PC-3 (cell line): ENCODE measurements around the gene CABCOCO1. TPM values are rescaled to one million over a fixed set of nuclear protein-coding genes. Genes with fewer than 3 reads are reported as not detected.

ENCODE experiments used
- ATAC-seq: fragments of 200-7000 bp; cut with Tn5 transposase; 2 replicates; pipeline ENCODE4 v1.9.1; 2020; ENCODE audit warnings: mild to moderate bottlenecking, moderate library complexity
- BruUV-seq: library from RNA; stranded (reverse); fragments of 400-500 nt; replicated peaks from 2 replicates; lab custom pipeline; 2021; lab: Mats Ljungman, UMichigan
- CTCF ChIA-PET: fragments of 300-600 bp; sonication (Branson Sonifier 250); formaldehyde crosslinking; loops from one replicate; lab custom pipeline; 2022; ENCODE audit warnings: antibody characterized with exemption; lab: Charles Lee
- POLR2A ChIA-PET: fragments of 300-600 bp; sonication (Branson Sonifier 250); formaldehyde crosslinking; loops from one replicate; lab custom pipeline; 2022; ENCODE audit warnings: antibody characterized with exemption; ENCODE audit not compliant: unreplicated experiment; lab: Charles Lee
- DNase-seq: peaks from one replicate; pipeline ENCODE4 v3.0.0-alpha.2; 2015
- H2AFZ ChIP-seq: fragments of 300-600 bp; sonication (generic); 2 replicates; pipeline ENCODE4 v1.6.0; 2016; ENCODE audit warnings: antibody characterized with exemption, low read length
- H3F3A ChIP-seq: fragments of 300-600 bp; sonication (generic); one replicate; pipeline ENCODE4 v1.6.0; 2017; ENCODE audit warnings: antibody characterized with exemption, low read length, control low read depth, mild to moderate bottlenecking; ENCODE audit not compliant: unreplicated experiment
- H3K27ac ChIP-seq: fragments of 300-600 bp; sonication (generic); 2 replicates; pipeline ENCODE4 v1.5.1; 2016; ENCODE audit warnings: mild to moderate bottlenecking, low read length
- H3K27me3 ChIP-seq: fragments of 300-600 bp; sonication (generic); 2 replicates; pipeline ENCODE4 v1.6.1; 2016; ENCODE audit warnings: low read length, mixed read lengths
- H3K36me3 ChIP-seq: fragments of 300-600 bp; sonication (generic); 2 replicates; pipeline ENCODE4 v1.6.1; 2016; ENCODE audit warnings: low read depth, mixed run types, low read length, mixed read lengths
- H3K4me1 ChIP-seq: fragments of 300-600 bp; sonication (generic); 2 replicates; pipeline ENCODE4 v1.5.1; 2016; ENCODE audit warnings: low read length; ENCODE audit not compliant: insufficient read depth
- H3K4me2 ChIP-seq: fragments of 300-600 bp; sonication (generic); 2 replicates; pipeline ENCODE4 v1.6.0; 2016; ENCODE audit warnings: low read length
- H3K4me3 ChIP-seq: fragments of 300-600 bp; sonication (generic); 2 replicates; pipeline ENCODE4 v1.5.1; 2016; ENCODE audit warnings: mild to moderate bottlenecking, low read length, mixed read lengths
- H3K79me2 ChIP-seq: fragments of 300-600 bp; sonication (generic); 2 replicates; pipeline ENCODE4 v1.6.1; 2017; ENCODE audit warnings: low read length, mixed read lengths
- H3K9ac ChIP-seq: fragments of 300-600 bp; sonication (generic); 2 replicates; pipeline ENCODE4 v1.6.0; 2016; ENCODE audit warnings: mild to moderate bottlenecking, low read length
- H3K9me2 ChIP-seq: fragments of 300-600 bp; sonication (generic); replicated peaks from 2 replicates; pipeline ENCODE4 v1.6.1; 2016; ENCODE audit warnings: mixed run types, low read length, mixed read lengths
- H3K9me3 ChIP-seq: fragments of 300-600 bp; sonication (generic); 2 replicates; pipeline ENCODE4 v1.6.1; 2016; ENCODE audit warnings: low read length, mixed read lengths
- H4K20me1 ChIP-seq: fragments of 300-600 bp; sonication (generic); 2 replicates; pipeline ENCODE4 v1.6.1; 2016; ENCODE audit warnings: low read length, mixed read lengths
- CTCF ChIP-seq: fragments of 300-600 bp; sonication (generic); conservative IDR thresholded peaks from 2 replicates; pipeline ENCODE4 v1.5.1; 2017; ENCODE audit warnings: antibody characterized with exemption, low read depth, mild to moderate bottlenecking, low read length
- EZH2 ChIP-seq: fragments of 300-600 bp; sonication (generic); IDR thresholded peaks from one replicate; pipeline ENCODE4 v1.6.1; 2017; ENCODE audit warnings: antibody characterized with exemption, mild to moderate bottlenecking, low read length; ENCODE audit not compliant: unreplicated experiment
- EZH2phosphoT487 ChIP-seq: fragments of 300-600 bp; sonication (generic); IDR thresholded peaks from 2 replicates; pipeline ENCODE4 v1.6.1; 2018; ENCODE audit warnings: mild to moderate bottlenecking, antibody characterized with exemption, low read length, borderline replicate concordance
- intact Hi-C: fragments of 100-400 bp; cut with micrococcal nuclease; formaldehyde crosslinking; loops from 2 replicates; pipeline ENCODE4 v1.9.0; 2023
- total RNA-seq: library from RNA; depleted of rRNA; stranded (reverse); fragments of >200 nt; gene quantifications from 2 replicates; pipeline ENCODE4 v1.2.3, GENCODE V29; 2014

The CABCOCO1 gene
- total RNA-seq, 1 experiment from 2014 or later, result not detected

- no peak overlapping the region for H3K27ac ChIP-seq
- H3K4me3 ChIP-seq, result no peak overlapping the region
- intact Hi-C loops, result no loop called here
- no peak overlapping the region for H3K4me2 ChIP-seq
- no peaks in the 10 kb centered on the region for H3F3A ChIP-seq
- no peaks in the 10 kb centered on the region for H4K20me1 ChIP-seq
- TF ChIP-seq EZH2phosphoT487 (no peak), EZH2 (no peak), CTCF (no peak)
- H2AFZ ChIP-seq, result no peak overlapping the region
- DNase-seq, result no peak
- ChIA-PET CTCF (no interaction called here), POLR2A (no interaction called here)
- no peak overlapping the region for H3K9ac ChIP-seq
- H3K9me2 ChIP-seq, result no peaks in the 10 kb centered on the region
- H3K27me3 ChIP-seq, result no peaks in the 10 kb centered on the region
- H3K9me3 ChIP-seq, result no peaks in the 10 kb centered on the region
- H3K4me1 ChIP-seq, result peaks cover 23% of the 10 kb centered on the region
- no peaks in the 10 kb centered on the region for H3K79me2 ChIP-seq
- BruUV-seq, result no TSS peak
- no peaks in the 10 kb centered on the region for H3K36me3 ChIP-seq
- no peak for ATAC-seq
Observed at GRCh38 chr10:61796785-61797184, 134.1 kb downstream of the CABCOCO1 start.

GRCh38 chr10:61797304-61798153 is 134.8 kb downstream of the CABCOCO1 start:
- TF ChIP-seq CTCF (no peak), EZH2 (no peak), EZH2phosphoT487 (no peak)
- Histone ChIP-seq H3K9me2 (no peaks in the 10 kb centered on the region), H3K9ac (no peak overlapping the region), H2AFZ (no peak overlapping the region), H3K79me2 (no peaks in the 10 kb centered on the region), H3K4me3 (no peak overlapping the region), H3K27ac (no peak overlapping the region), H3K9me3 (no peaks in the 10 kb centered on the region), H3K4me2 (no peak overlapping the region), H3K27me3 (no peaks in the 10 kb centered on the region), H3K36me3 (no peaks in the 10 kb centered on the region), H3K4me1 (peaks cover 19% of the 10 kb centered on the region), H3F3A (no peaks in the 10 kb centered on the region), H4K20me1 (no peaks in the 10 kb centered on the region)
- intact Hi-C loops, result no loop called here
- ChIA-PET POLR2A (no interaction called here), CTCF (interaction anchor here (0.6 to 0.8 kb wide), 2 partner anchors 45 to 46 kb away, joined by 3 to 5 read pairs; no protein-coding TSS in a partner anchor)
- no peak for DNase-seq
- ATAC-seq, result no peak
- BruUV-seq, result no TSS peak

- intact Hi-C loops, result no loop called here
- Histone ChIP-seq H2AFZ (no peak overlapping the region), H3K36me3 (no peaks in the 10 kb centered on the region), H4K20me1 (no peaks in the 10 kb centered on the region), H3K9ac (no peak overlapping the region), H3K4me2 (no peak overlapping the region), H3K4me1 (peaks cover 8% of the 10 kb centered on the region), H3K4me3 (no peak overlapping the region), H3K9me3 (no peaks in the 10 kb centered on the region), H3K9me2 (peaks cover 4% of the 10 kb centered on the region; the same call in 1 of the 2 replicates), H3K79me2 (no peaks in the 10 kb centered on the region), H3F3A (no peaks in the 10 kb centered on the region), H3K27me3 (no peaks in the 10 kb centered on the region), H3K27ac (no peak overlapping the region)
- ATAC-seq (no peak), DNase-seq (peak; percentile 56)
- TF ChIP-seq EZH2 (no peak), EZH2phosphoT487 (no peak), CTCF (no peak)
- CTCF ChIA-PET, result interaction anchor here (0.7 kb wide), 1 partner anchor 11 kb away, joined by 3 read pairs; no protein-coding TSS in a partner anchor
- POLR2A ChIA-PET, result interaction anchor here (0.5 kb wide), 1 partner anchor 39 kb away, joined by 3 read pairs; no protein-coding TSS in a partner anchor
- BruUV-seq, result no TSS peak
Observed at GRCh38 chr10:61798713-61799112, 136.0 kb downstream of the CABCOCO1 start.
